HepG2 (cell line): ENCODE results near the gene SLC29A3. TPM values are rescaled to one million over a fixed set of nuclear protein-coding genes. Genes with fewer than 3 reads are reported as not detected.
A peak's percentile ranks its signal among the peaks of the same experiment; 100 is the strongest.

Experiments
- ATAC-seq: fragments of 200-7000 bp; cut with Tn5 transposase; 3 replicates; pipeline ENCODE4 v1.9.1; 2020; ENCODE audit warnings: mild to moderate bottlenecking, moderate library complexity
- BruUV-seq: library from RNA; stranded (reverse); fragments of 400-500 nt; replicated peaks from 2 replicates; lab custom pipeline; 2021; lab: Mats Ljungman, UMichigan
- CTCF ChIA-PET: fragments of 300-600 bp; formaldehyde crosslinking; extraction: SDS; loops from one replicate; lab custom pipeline; 2021; ENCODE audit warnings: low total read pairs, inconsistent platforms, low intra/inter-chr PET ratio; lab: Yijun Ruan, JAX
- POLR2A ChIA-PET: fragments of 350-600 bp; sonication (Branson Sonifier 250); formaldehyde crosslinking; loops from one replicate; lab custom pipeline; 2020; ENCODE audit warnings: antibody characterized with exemption, inconsistent platforms; lab: Yijun Ruan, JAX
- DNase-seq: peaks from one replicate; pipeline ENCODE4 v3.0.0-alpha.2; 2015; ENCODE audit warnings: low spot score
- FAIRE-seq: peaks from 3 replicates; lab custom pipeline; 2011; peaks lifted over from hg19 to GRCh38; lab: Jason Lieb, UNC
- H2AFZ ChIP-seq: one replicate; pipeline ENCODE4 v1.6.1; 2011; ENCODE audit warnings: low read length, inconsistent platforms
- H3K27ac ChIP-seq: fragments of 300-600 bp; 3 replicates; pipeline ENCODE4 v1.8.0; 2011; ENCODE audit warnings: mixed run types, mild to moderate bottlenecking, mixed read lengths, low read length, inconsistent platforms; ENCODE audit not compliant: insufficient read depth; ENCODE audit errors: extremely low read length
- H3K27me3 ChIP-seq, 2 experiments: fragments of 200-600 bp in 1 of 2; 2 replicates in 1 of 2; 3 replicates in 1 of 2; pipeline versions ENCODE4 v1.6.0 to v1.8.0; 2011; ENCODE audit warnings: low read length in 2 of 2, mild to moderate bottlenecking in 2 of 2, moderate library complexity in 2 of 2, inconsistent platforms in 1 of 2; ENCODE audit not compliant: insufficient read depth in 2 of 2, control insufficient read depth in 1 of 2
- H3K36me3 ChIP-seq, 2 experiments: fragments of 200-600 bp in 1 of 2; replicated peaks in 1 of 2; 2 replicates in 1 of 2; 3 replicates in 1 of 2; pipeline versions ENCODE4 v1.5.1 to v1.8.0; 2011; ENCODE audit warnings: low read length in 2 of 2, inconsistent platforms in 1 of 2; ENCODE audit not compliant: insufficient read depth in 2 of 2, control insufficient read depth in 1 of 2
- H3K4me1 ChIP-seq: 2 replicates; pipeline ENCODE4 v1.5.1; 2012; ENCODE audit warnings: low read length, inconsistent platforms; ENCODE audit not compliant: insufficient read depth
- H3K4me2 ChIP-seq: 2 replicates; pipeline ENCODE4 v1.6.0; 2011; ENCODE audit warnings: low read depth, low read length, inconsistent platforms
- H3K4me3 ChIP-seq, 3 experiments: fragments of 200-600 bp in 1 of 3; sonication (generic), shearing (Covaris generic) in 1 of 3; replicated peaks in 1 of 3; 2 replicates each; pipeline ENCODE4 v1.5.1; 2011 to 2016; ENCODE audit warnings: low read length in 3 of 3, inconsistent platforms in 2 of 3, low read depth in 2 of 3, mild to moderate bottlenecking in 2 of 3, control low read depth in 1 of 3, mixed read lengths in 1 of 3; ENCODE audit not compliant: insufficient read depth in 1 of 3
- H3K79me2 ChIP-seq: one replicate; pipeline ENCODE4 v1.6.1; 2011; ENCODE audit warnings: low read length, inconsistent platforms; ENCODE audit not compliant: insufficient read depth
- H3K9ac ChIP-seq: 2 replicates; pipeline ENCODE4 v1.6.0; 2011; ENCODE audit warnings: mild to moderate bottlenecking, low read depth, low read length, inconsistent platforms; ENCODE audit not compliant: insufficient read depth
- H3K9me3 ChIP-seq: 2 replicates; pipeline ENCODE4 v1.5.1; 2012; ENCODE audit warnings: mild to moderate bottlenecking, low read length
- H4K20me1 ChIP-seq: 2 replicates; pipeline ENCODE4 v1.6.0; 2011; ENCODE audit warnings: inconsistent platforms, mild to moderate bottlenecking, low read length, moderate library complexity; ENCODE audit not compliant: insufficient read depth
- DNMT1 ChIP-seq: sonication (generic); formaldehyde crosslinking; IDR thresholded peaks from 2 replicates; pipeline ENCODE4 v1.5.1; 2020; ENCODE audit warnings: mild to moderate bottlenecking, missing genetic modification reagents
- HOXD1 ChIP-seq: sonication (generic); formaldehyde crosslinking; IDR thresholded peaks from 2 replicates; pipeline ENCODE4 v1.5.0; 2020; ENCODE audit warnings: missing genetic modification reagents
- NFYB ChIP-seq: sonication (generic); formaldehyde crosslinking; IDR thresholded peaks from 2 replicates; pipeline ENCODE4 v1.4.0; 2020; ENCODE audit warnings: missing genetic modification reagents
- PATZ1 ChIP-seq: sonication (generic); formaldehyde crosslinking; IDR thresholded peaks from 2 replicates; pipeline ENCODE4 v1.4.0; 2020; ENCODE audit warnings: missing genetic modification reagents
- RAD21 ChIP-seq: fragments of 450-650 bp; formaldehyde crosslinking; IDR thresholded peaks from 2 replicates; pipeline ENCODE4 v1.5.0; 2020; ENCODE audit warnings: mild to moderate bottlenecking
- SMC3 ChIP-seq: IDR thresholded peaks from 2 replicates; pipeline ENCODE4 v1.6.1; 2011; ENCODE audit warnings: low read length, improper control_type of control experiment
- SNAI1 ChIP-seq: sonication (generic); formaldehyde crosslinking; IDR thresholded peaks from 2 replicates; pipeline ENCODE4 v1.5.0; 2020; ENCODE audit warnings: mild to moderate bottlenecking, missing genetic modification reagents, borderline replicate concordance
- STAG1 ChIP-seq: sonication (generic); formaldehyde crosslinking; IDR thresholded peaks from 2 replicates; pipeline ENCODE4 v1.4.0; 2020; ENCODE audit warnings: missing genetic modification reagents
- ZNF878 ChIP-seq: sonication (generic); formaldehyde crosslinking; IDR thresholded peaks from 2 replicates; pipeline ENCODE4 v1.8.1; 2023; ENCODE audit warnings: mild to moderate bottlenecking, missing genetic modification reagents, moderate library complexity
- ZNF883 ChIP-seq: sonication (generic); formaldehyde crosslinking; IDR thresholded peaks from 2 replicates; pipeline ENCODE4 v1.5.1; 2020; ENCODE audit warnings: mild to moderate bottlenecking, missing genetic modification reagents; ENCODE audit errors: not compliant biosample characterization
- WGBS: methylation state at CpG from one replicate; pipeline ENCODE4 v1.1.6; 2017; ENCODE audit warnings: low lambda C conversion rate; 5-methylcytosine and 5-hydroxymethylcytosine counted together
- in situ Hi-C: cut with HindIII; loops from 2 replicates; pipeline ENCODE4 v1.10.0; 2017; ENCODE audit warnings: low pct_unique_long_range_greater_than_20kb; ENCODE audit not compliant: extremely low pct_ligation_motif_present
- intact Hi-C: fragments of 100-400 bp; cut with micrococcal nuclease; formaldehyde crosslinking; loops from one replicate; pipeline ENCODE4 v1.10.0; 2022; ENCODE audit not compliant: unreplicated experiment
- polyA plus RNA-seq, 8 experiments: library from polyadenylated mRNA; depleted of rRNA in 3 of 8; stranded (reverse) in 7 of 8; unstranded in 1 of 8; fragments of >200 nt; fragmentation: Illumina TruSeq in 4 of 8; extraction: Trizol in 4 of 8; gene quantifications; 2 replicates each; pipeline versions ENCODE4 v1.2.1 to v1.2.3, GENCODE V29; 2011 to 2016; ENCODE audit warnings: low read depth in 4 of 8, missing spikeins in 1 of 8, mixed read lengths in 1 of 8; ENCODE audit not compliant: insufficient read depth in 1 of 8
- total RNA-seq, 5 experiments: library from RNA; depleted of rRNA; stranded (reverse); fragments of >200 nt; fragmentation: Illumina TruSeq; extraction: Trizol; gene quantifications; 2 replicates each; pipeline ENCODE4 v1.2.3, GENCODE V29; 2016; ENCODE audit warnings: low read depth in 1 of 5
- TF ChIP-seq, protein P1 (sequence below): sonication (generic); formaldehyde crosslinking; IDR thresholded peaks from 2 replicates; pipeline ENCODE4 v1.5.0; 2020; ENCODE audit warnings: mild to moderate bottlenecking, missing genetic modification reagents, moderate library complexity
- TF ChIP-seq, protein P2 (sequence below): sonication (generic); formaldehyde crosslinking; IDR thresholded peaks from 2 replicates; pipeline ENCODE4 v1.5.0; 2020; ENCODE audit warnings: missing genetic modification reagents
- TF ChIP-seq, protein P3 (sequence below): sonication (generic); formaldehyde crosslinking; IDR thresholded peaks from 2 replicates; pipeline ENCODE4 v1.4.0; 2020; ENCODE audit warnings: missing genetic modification reagents

The SLC29A3 gene
- total and polyA plus RNA-seq, 2 of the 13 experiments (the other 11 are each of a cell fraction or from before 2014, with no cell fraction given) = 8.6 to 11.8 TPM

DNA sequence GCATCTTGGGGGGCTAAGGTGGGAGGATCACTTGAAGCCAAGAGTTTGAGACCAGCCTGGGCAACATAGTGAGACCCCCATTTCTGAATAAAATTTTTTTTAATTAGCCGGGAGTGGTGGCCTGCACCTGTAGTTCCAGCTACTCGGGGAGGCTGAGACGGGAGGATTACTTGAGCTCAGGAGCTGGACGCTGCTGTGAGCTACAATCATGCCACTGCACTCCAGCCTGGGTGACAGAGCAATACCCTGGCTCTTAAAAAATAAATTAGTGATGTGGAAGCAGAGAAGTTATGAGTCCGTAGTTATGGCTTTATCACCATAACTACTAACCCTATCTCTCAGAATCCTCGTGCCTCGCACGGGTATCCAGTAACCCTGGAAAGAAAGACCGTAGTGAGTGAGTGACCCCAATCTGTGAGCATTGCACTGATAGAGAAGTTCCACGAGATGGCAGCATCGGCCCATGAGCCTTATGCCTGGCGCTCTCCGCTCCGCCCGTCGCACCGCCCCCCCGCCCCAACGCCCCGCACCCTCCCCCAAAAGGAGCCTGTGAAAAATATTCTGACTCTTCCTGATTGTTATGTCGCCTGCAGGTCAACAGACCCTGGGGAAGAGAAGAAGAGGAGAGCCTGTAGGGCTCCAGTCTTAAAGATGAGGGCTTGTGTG, 4.9 kb upstream of the SLC29A3 start:
- intact Hi-C loops = loop anchor here (1.0 to 10.0 kb wide), 3 partner anchors 121 to 291 kb away; no protein-coding TSS in a partner anchor
- Histone ChIP-seq H3K9me3 (no peaks in the 10 kb centered on the region), H2AFZ (no peak overlapping the region), H3K4me1 (0 out of 2 replicates have a peak, but pooled peaks cover 5% of the 10 kb centered on the region), H4K20me1 (no peaks in the 10 kb centered on the region), H3K4me2 (no peak overlapping the region), H3K36me3 (no peaks in the 10 kb centered on the region), H3K79me2 (no peaks in the 10 kb centered on the region), H3K4me3 (no peak overlapping the region), H3K9ac (no peak overlapping the region), H3K27me3 (peaks cover 1 to 15% of the 10 kb centered on the region in 2 experiments; a peak in 2 of 5 replicates), H3K27ac (no peak overlapping the region)
- CTCF ChIA-PET = interaction anchor here (1.7 to 2.4 kb wide), 2 partner anchors 256 to 295 kb away, joined by 7 to 29 read pairs; no protein-coding TSS in a partner anchor
- BruUV-seq = no TSS peak
- WGBS = 6% methylated on average over 14 of the region's 21 CpGs
- peak; percentile 71 for FAIRE-seq
- POLR2A ChIA-PET = no interaction called here
- DNase-seq = no peak
- in situ Hi-C loops = loop anchor here (10.0 kb wide), 1 partner anchor 301 kb away; no protein-coding TSS in a partner anchor
- TF ChIP-seq STAG1 (CRISPR knock-in tag) (peak; percentile 81), RAD21 (CRISPR knock-in tag) (peak; percentile 57), NFYB (CRISPR knock-in tag) (no peak), DNMT1 (CRISPR knock-in tag) (no peak), ZNF878 (CRISPR knock-in tag) (no peak), SMC3 (peak; percentile 66), PATZ1 (peak; percentile 53), ZNF883 (CRISPR knock-in tag) (no peak), SNAI1 (no peak), HOXD1 (CRISPR knock-in tag) (no peak)
- TF ChIP-seq, protein P1, sequence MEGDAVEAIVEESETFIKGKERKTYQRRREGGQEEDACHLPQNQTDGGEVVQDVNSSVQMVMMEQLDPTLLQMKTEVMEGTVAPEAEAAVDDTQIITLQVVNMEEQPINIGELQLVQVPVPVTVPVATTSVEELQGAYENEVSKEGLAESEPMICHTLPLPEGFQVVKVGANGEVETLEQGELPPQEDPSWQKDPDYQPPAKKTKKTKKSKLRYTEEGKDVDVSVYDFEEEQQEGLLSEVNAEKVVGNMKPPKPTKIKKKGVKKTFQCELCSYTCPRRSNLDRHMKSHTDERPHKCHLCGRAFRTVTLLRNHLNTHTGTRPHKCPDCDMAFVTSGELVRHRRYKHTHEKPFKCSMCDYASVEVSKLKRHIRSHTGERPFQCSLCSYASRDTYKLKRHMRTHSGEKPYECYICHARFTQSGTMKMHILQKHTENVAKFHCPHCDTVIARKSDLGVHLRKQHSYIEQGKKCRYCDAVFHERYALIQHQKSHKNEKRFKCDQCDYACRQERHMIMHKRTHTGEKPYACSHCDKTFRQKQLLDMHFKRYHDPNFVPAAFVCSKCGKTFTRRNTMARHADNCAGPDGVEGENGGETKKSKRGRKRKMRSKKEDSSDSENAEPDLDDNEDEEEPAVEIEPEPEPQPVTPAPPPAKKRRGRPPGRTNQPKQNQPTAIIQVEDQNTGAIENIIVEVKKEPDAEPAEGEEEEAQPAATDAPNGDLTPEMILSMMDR (CRISPR knock-in tag) = peak; percentile 75
- TF ChIP-seq, protein P2, sequence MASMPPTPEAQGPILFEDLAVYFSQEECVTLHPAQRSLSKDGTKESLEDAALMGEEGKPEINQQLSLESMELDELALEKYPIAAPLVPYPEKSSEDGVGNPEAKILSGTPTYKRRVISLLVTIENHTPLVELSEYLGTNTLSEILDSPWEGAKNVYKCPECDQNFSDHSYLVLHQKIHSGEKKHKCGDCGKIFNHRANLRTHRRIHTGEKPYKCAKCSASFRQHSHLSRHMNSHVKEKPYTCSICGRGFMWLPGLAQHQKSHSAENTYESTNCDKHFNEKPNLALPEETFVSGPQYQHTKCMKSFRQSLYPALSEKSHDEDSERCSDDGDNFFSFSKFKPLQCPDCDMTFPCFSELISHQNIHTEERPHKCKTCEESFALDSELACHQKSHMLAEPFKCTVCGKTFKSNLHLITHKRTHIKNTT (CRISPR knock-in tag) = no peak
- TF ChIP-seq, protein P3, sequence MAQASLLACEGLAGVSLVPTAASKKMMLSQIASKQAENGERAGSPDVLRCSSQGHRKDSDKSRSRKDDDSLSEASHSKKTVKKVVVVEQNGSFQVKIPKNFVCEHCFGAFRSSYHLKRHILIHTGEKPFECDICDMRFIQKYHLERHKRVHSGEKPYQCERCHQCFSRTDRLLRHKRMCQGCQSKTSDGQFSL = peak; percentile 77; the same call in 1 of the 2 replicates
- ATAC-seq = peak; percentile 30; the same call in 2 of the 3 replicates
